Stimulated activated CD8-positive, alpha-beta memory T cell treated with anti-CD3 and anti-CD28 coated beads, Interleukin-2, amount 100 ng/mL, for 48 hours (primary cell): Measurements from ENCODE around the gene BTF3L4.

Experiments
- DNase-seq, 2 donors: peaks; one replicate each; pipeline ENCODE4 v3.0.0-alpha.2; 2020; ENCODE audit warnings: low read depth in 2 of 2

The BTF3L4 gene

DNA sequence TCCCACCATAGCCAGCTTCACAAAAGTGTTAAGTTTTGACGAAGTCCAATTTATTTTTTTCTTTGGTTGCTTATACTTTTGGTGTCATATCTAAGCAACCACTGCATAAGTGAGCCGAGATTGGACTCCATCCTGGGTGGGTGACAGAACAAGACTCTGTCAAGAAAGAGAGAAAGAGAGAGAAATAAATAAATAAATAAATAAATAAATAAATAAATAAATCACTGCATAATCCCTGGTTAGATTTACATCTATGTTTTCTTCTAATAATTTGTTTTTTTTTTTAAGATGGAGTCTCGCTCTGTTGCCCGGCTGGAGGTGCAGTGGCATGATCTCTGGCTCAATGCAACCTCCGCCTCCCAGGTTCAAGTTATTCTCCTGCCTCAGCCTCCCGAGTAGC is 67.5 kb downstream of the BTF3L4 start:
- no peak for DNase-seq

DNA sequence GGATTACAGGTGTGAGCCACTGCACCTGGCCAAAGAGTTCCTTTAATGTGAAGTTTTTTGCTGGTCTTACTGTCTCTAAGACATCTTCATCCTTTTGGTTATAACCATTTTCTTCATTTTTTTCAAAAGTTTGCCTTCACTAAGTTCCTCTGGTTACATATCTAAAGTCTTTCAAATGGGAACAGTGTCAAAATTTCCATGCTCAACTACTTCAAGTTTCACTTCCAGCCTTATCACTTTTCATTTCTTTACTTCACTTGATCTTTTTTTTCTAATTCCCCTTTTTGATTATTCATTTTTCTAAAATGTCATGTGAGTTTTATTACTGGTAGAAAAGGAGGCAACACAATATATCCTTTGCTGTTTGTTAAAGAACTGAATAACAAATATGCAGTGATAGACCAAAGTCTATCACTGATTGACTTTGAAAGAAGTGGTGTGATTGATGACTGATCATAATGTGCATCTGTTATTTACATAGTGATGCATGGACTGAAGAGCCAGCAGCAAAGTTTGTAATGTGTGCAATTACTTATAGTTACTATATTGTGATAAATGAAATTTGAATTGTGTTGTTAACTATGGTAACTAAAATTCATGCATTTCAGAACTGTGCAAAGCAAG is 69.8 kb downstream of the BTF3L4 start:
- DNase-seq, result no peak

GRCh38 chr1:52127181-52128180 is 71.4 kb downstream of the BTF3L4 start:
- no peak for DNase-seq

GRCh38 chr1:52139817-52140540 is 83.9 kb downstream of the BTF3L4 start:
- DNase-seq, result no peak
